Psoas muscle (tissue), 8 donors: ENCODE measurements around the gene FGF10. TPM values are rescaled to one million over a fixed set of nuclear protein-coding genes. Genes with fewer than 3 reads are reported as not detected.
A peak's percentile ranks its signal among the peaks of the same experiment; 100 is the strongest.

Experiments
- ATAC-seq, 4 donors: fragments of 200-7000 bp; cut with Tn5 transposase; one replicate each; pipeline ENCODE4 v1.9.1; 2020; ENCODE audit warnings: moderate library complexity in 3 of 4, mild to moderate bottlenecking in 2 of 4
- DNase-seq, 2 donors: peaks; one replicate each; pipeline ENCODE4 v3.0.0-alpha.2; 2020
- H3K27ac ChIP-seq: fragments of 200-600 bp; one replicate; pipeline ENCODE4 v1.8.0; 2022
- H3K27me3 ChIP-seq, 3 donors: fragments of 200-600 bp in 1 of 3; one replicate each; pipeline versions ENCODE4 v1.6.1 to v1.8.0; 2013 to 2022; ENCODE audit warnings: low read length in 2 of 3, mild to moderate bottlenecking in 2 of 3, moderate library complexity in 1 of 3; ENCODE audit not compliant: insufficient read depth in 3 of 3
- H3K36me3 ChIP-seq, 2 donors: fragments of 200-600 bp in 1 of 2; one replicate each; pipeline versions ENCODE4 v1.6.1 to v1.8.0; 2013 to 2022; ENCODE audit warnings: low read depth in 1 of 2, mild to moderate bottlenecking in 1 of 2, moderate library complexity in 1 of 2; ENCODE audit not compliant: insufficient read depth in 1 of 2
- H3K4me1 ChIP-seq: fragments of 200-600 bp; one replicate; pipeline ENCODE4 v1.8.0; 2022
- H3K4me3 ChIP-seq: fragments of 200-600 bp; one replicate; pipeline ENCODE4 v1.8.0; 2022; ENCODE audit warnings: mild to moderate bottlenecking
- H3K9me3 ChIP-seq: fragments of 200-600 bp; one replicate; pipeline ENCODE4 v1.8.0; 2022
- whole genome bisulfite sequencing, 3 donors: extraction: QIAGEN DNeasy Blood & Tissue Kit; methylation state at CpG; one replicate each; pipeline versions ENCODE4 v1.1.6 to v1.1.7; 2013; 5-methylcytosine and 5-hydroxymethylcytosine counted together
- intact Hi-C, 2 donors: fragments of 100-400 bp; cut with DNase I; formaldehyde crosslinking; loops; one replicate each; pipeline versions ENCODE4 v1.11.0 to v1.14.2; 2022
- polyA plus RNA-seq, 3 donors: library from polyadenylated mRNA; stranded (reverse); fragments of 200-250 nt; gene quantifications; one replicate each; pipeline ENCODE4 v1.2.3, GENCODE V29; 2013
- total RNA-seq, 4 donors: library from RNA; stranded (reverse); fragmentation: NEBNext Ultra II Directional in 2 of 4; extraction: Animal tissue kit (Norgen Biotek cat#: 25700) in 2 of 4; gene quantifications; one replicate each; pipeline versions ENCODE4 v1.2.1 to v1.2.4, GENCODE V29; 2021 to 2023
- TF ChIP-seq, protein P1 (sequence below): fragments of 200-600 bp; IDR thresholded peaks from one replicate; pipeline ENCODE4 v1.8.0; 2022; ENCODE audit warnings: antibody characterized with exemption
- donor health status: healthy with polysubstance abuse.
- donor health status: DM: no; HTN: no; CAD: no; lungs with moderate emphysema.
- donor health status: Bipolar disorder and iron deficiency.
- donor health status: healthy.
- donor health status: DM: yes; HTN: yes; CAD: no.
- donor health status: DM: no; HTN: no; CAD: no.
- donor health status: DM: no; HTN: no; CAD: no.
- donor health status: DM: yes; HTN: yes; CAD: no.

Gene FGF10
- total and polyA plus RNA-seq, 7 donors, result 0.21 to 1.8 (median 0.86) TPM

GRCh38 chr5:44388321-44389089 is 715 bp downstream of the FGF10 start:
- WGBS, 3 donors, result 1% methylated on average over 27 of the region's 27 CpGs
- TF ChIP-seq, protein P1, sequence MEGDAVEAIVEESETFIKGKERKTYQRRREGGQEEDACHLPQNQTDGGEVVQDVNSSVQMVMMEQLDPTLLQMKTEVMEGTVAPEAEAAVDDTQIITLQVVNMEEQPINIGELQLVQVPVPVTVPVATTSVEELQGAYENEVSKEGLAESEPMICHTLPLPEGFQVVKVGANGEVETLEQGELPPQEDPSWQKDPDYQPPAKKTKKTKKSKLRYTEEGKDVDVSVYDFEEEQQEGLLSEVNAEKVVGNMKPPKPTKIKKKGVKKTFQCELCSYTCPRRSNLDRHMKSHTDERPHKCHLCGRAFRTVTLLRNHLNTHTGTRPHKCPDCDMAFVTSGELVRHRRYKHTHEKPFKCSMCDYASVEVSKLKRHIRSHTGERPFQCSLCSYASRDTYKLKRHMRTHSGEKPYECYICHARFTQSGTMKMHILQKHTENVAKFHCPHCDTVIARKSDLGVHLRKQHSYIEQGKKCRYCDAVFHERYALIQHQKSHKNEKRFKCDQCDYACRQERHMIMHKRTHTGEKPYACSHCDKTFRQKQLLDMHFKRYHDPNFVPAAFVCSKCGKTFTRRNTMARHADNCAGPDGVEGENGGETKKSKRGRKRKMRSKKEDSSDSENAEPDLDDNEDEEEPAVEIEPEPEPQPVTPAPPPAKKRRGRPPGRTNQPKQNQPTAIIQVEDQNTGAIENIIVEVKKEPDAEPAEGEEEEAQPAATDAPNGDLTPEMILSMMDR, result no peak
- H3K4me1 ChIP-seq, result peaks cover 5% of the 10 kb centered on the region
- no peak overlapping the region for H3K27ac ChIP-seq
- H3K27me3 ChIP-seq, result peaks cover 0 to 29% (median 3%) of the 10 kb centered on the region in 3 donors
- DNase-seq (peak; percentile 12 to 44), ATAC-seq (peak in 2 of 4 donors; percentile 32 to 51)
- intact Hi-C loops, result no loop called here
- H3K9me3 ChIP-seq, result no peaks in the 10 kb centered on the region
- H3K4me3 ChIP-seq, result peak overlapping the region; percentile 67
- no peaks in the 10 kb centered on the region for H3K36me3 ChIP-seq

DNA sequence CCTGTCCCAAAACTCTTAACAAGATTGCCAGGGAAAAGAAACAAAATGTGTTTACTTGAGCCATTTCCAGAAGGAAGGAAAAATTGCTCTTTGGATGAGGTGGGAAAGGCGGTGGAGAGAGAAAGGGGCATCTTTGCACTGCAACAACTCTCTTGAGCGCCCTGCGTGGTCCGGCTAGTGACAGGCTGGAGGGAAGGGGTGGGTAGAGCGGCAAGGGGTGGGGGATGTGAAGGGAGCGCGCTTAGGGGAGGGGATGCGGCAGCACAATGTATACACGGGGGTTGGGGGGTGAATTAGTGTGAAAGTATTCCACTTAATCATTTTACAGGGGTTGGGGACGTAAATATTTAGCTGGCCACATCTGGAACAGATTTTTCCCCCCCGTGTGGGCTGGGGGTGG is 1.3 kb downstream of the FGF10 start:
- no peaks in the 10 kb centered on the region for H3K9me3 ChIP-seq
- H3K27ac ChIP-seq, result no peak overlapping the region
- H3K4me1 ChIP-seq, result peaks cover 5% of the 10 kb centered on the region
- H3K36me3 ChIP-seq, result no peaks in the 10 kb centered on the region
- H3K4me3 ChIP-seq, result peak overlapping the region; percentile 67
- intact Hi-C loops, result no loop called here
- 1 to 3% (median 2%) methylated on average over 11 of the region's 11 CpGs for WGBS, 3 donors
- TF ChIP-seq, protein P1, result no peak
- ATAC-seq (no peak), DNase-seq (no peak)
- peaks cover 0 to 29% (median 3%) of the 10 kb centered on the region in 3 donors for H3K27me3 ChIP-seq

- DNase-seq (no peak), ATAC-seq (no peak)
- TF ChIP-seq, protein P1, result no peak
- Histone ChIP-seq H3K4me3 (peak overlapping the region; percentile 67), H3K27ac (no peak overlapping the region), H3K36me3 (no peaks in the 10 kb centered on the region), H3K9me3 (no peaks in the 10 kb centered on the region), H3K27me3 (peaks cover 0 to 29% (median 3%) of the 10 kb centered on the region in 3 donors), H3K4me1 (peaks cover 5% of the 10 kb centered on the region)
- intact Hi-C loops, result no loop called here
- 5 to 7% (median 6%) methylated on average over 3 of the region's 3 CpGs for WGBS, 3 donors
These were observed 1.8 kb downstream of the FGF10 start for GRCh38 chr5:44387406-44387805.

- TF ChIP-seq, protein P1, result no peak
- no peak overlapping the region for H3K27ac ChIP-seq
- no peak overlapping the region for H3K4me3 ChIP-seq
- H3K4me1 ChIP-seq, result peaks cover 5% of the 10 kb centered on the region
- H3K36me3 ChIP-seq, result no peaks in the 10 kb centered on the region
- 18 to 25% (median 25%) methylated on average over 4 of the region's 4 CpGs for WGBS, 3 donors
- H3K27me3 ChIP-seq, result peaks cover 0 to 23% (median 3%) of the 10 kb centered on the region in 3 donors
- no peak for DNase-seq
- intact Hi-C loops, result no loop called here
- no peaks in the 10 kb centered on the region for H3K9me3 ChIP-seq
- ATAC-seq, result no peak
These were observed 3.8 kb downstream of the FGF10 start for GRCh38 chr5:44385291-44385900.
